Transverse colon (tissue), 4 donors: ENCODE data around the gene LRWD1. TPM values are rescaled to one million over a fixed set of nuclear protein-coding genes. Genes with fewer than 3 reads are reported as not detected.
"Not testable (repeated sequence)": the region's sequence is repeated elsewhere in the genome, so short reads cannot be mapped to it uniquely, and the experiment has no call there.

Source experiments
- DNase-seq: peaks from one replicate; pipeline ENCODE4 v3.0.0-alpha.2; 2019
- H3K27ac ChIP-seq, 4 donors: fragments of 200-600 bp; sonication (generic); 2 replicates each; pipeline ENCODE4 v1.5.1; 2016 to 2018; ENCODE audit warnings: inconsistent platforms in 4 of 4
- H3K27me3 ChIP-seq: fragments of 200-600 bp; sonication (generic); 2 replicates; pipeline ENCODE4 v1.5.1; 2017; ENCODE audit warnings: inconsistent platforms
- H3K36me3 ChIP-seq, 4 donors: fragments of 200-600 bp; sonication (generic); 2 replicates each; pipeline ENCODE4 v1.5.1; 2017 to 2019; ENCODE audit warnings: inconsistent platforms in 4 of 4
- H3K4me1 ChIP-seq, 4 donors: fragments of 200-600 bp; sonication (generic); 2 replicates each; pipeline ENCODE4 v1.5.1; 2017 to 2020; ENCODE audit warnings: inconsistent platforms in 4 of 4
- H3K4me3 ChIP-seq, 4 donors: fragments of 200-600 bp; sonication (generic); 1 replicate in 1 of 4; 2 replicates in 3 of 4; pipeline versions ENCODE4 v1.5.1 to v1.6.1; 2017 to 2019; ENCODE audit warnings: inconsistent platforms in 4 of 4
- H3K9me3 ChIP-seq, 2 donors: fragments of 200-600 bp; sonication (generic); 2 replicates each; pipeline ENCODE4 v1.5.1; 2017 to 2019; ENCODE audit warnings: inconsistent platforms in 2 of 2
- EP300 ChIP-seq: sonication (generic); formaldehyde crosslinking; IDR thresholded peaks from one replicate; pipeline ENCODE4 v1.6.1; 2017; ENCODE audit warnings: antibody characterized with exemption, low read depth
- POLR2A ChIP-seq: fragments of 450-650 bp; IDR thresholded peaks from one replicate; pipeline ENCODE4 v1.6.1; 2016; ENCODE audit warnings: antibody characterized with exemption, mild to moderate bottlenecking, moderate library complexity
- POLR2AphosphoS5 ChIP-seq, 3 donors: sonication (generic); formaldehyde crosslinking; IDR thresholded peaks; one replicate each; pipeline ENCODE4 v1.6.1; 2016; ENCODE audit warnings: antibody characterized with exemption in 3 of 3
- WGBS, 2 donors: methylation state at CpG; one replicate each; pipeline ENCODE4 v1.1.5; 2018; ENCODE audit warnings: low coverage in 1 of 2; 5-methylcytosine and 5-hydroxymethylcytosine counted together
- in situ Hi-C, 4 donors: fragments of 200-750 bp; cut with MboI; loops; one replicate each; pipeline versions ENCODE4 v1.15.0 to v1.15.1; 2017; ENCODE audit warnings: low sequenced_read_pairs in 3 of 4, low pct_ligation_motif_present in 1 of 4, low pct_unique_long_range_greater_than_20kb in 1 of 4
- intact Hi-C: fragments of 100-400 bp; cut with DNase I; formaldehyde crosslinking; loops from one replicate; pipeline ENCODE4 v1.15.1; 2023; ENCODE audit warnings: low total_unique reads
- total RNA-seq, 4 donors: library from RNA; depleted of rRNA; stranded (reverse); fragments of >200 nt; gene quantifications; one replicate each; pipeline ENCODE4 v1.1.0, GENCODE V29; 2016
- TF ChIP-seq, protein P1 (sequence below), 5 experiments: fragments of 200-600 bp in 3 of 5; fragments of 450-650 bp in 2 of 5; sonication (generic) in 3 of 5; IDR thresholded peaks; 1 replicate in 2 of 5; 2 replicates in 3 of 5; pipeline ENCODE4 v1.5.1; 2016 to 2017; ENCODE audit warnings: antibody characterized with exemption in 5 of 5, inconsistent platforms in 3 of 5, mild to moderate bottlenecking in 2 of 5, moderate library complexity in 1 of 5

Gene LRWD1
- total RNA-seq, 4 donors from 2014 or later, result 15.7 to 45.6 (median 18.4) TPM

DNA sequence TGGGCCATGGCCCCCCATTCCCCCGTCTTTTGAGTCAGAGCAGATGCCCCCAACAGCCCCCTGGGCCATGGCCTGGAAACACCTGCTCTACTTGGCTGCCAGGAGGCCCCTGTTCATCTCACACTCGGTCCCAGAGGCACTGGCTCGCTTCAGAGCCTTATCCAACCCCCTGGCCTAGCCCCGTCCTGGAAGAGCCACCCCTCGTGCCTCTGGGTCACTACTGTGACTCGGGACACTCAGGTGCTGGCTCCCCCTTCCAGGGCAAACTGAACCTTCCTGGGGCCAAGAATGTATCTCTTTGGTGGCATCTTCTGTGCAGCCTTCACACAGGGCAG lies 7.0 kb downstream of the LRWD1 start:
- H3K9me3 ChIP-seq, result no peaks in the 10 kb centered on the region
- no peak overlapping the region for H3K4me3 ChIP-seq
- H3K27ac ChIP-seq, result no peak overlapping the region
- whole genome bisulfite sequencing, 2 donors, result 88% methylated on average over 6 of the region's 6 CpGs; no CpG with 5 or more reads in 1 of the 2 donors
- H3K27me3 ChIP-seq, result no peaks in the 10 kb centered on the region
- intact Hi-C loops (no loop called here), in situ Hi-C loops (no loop called here)
- no peak for DNase-seq
- H3K4me1 ChIP-seq, result peaks cover 0 to 16% (median 10%) of the 10 kb centered on the region in 4 donors
- no peak for TF ChIP-seq EP300
- TF ChIP-seq POLR2A, result no peak
- TF ChIP-seq, protein P1, sequence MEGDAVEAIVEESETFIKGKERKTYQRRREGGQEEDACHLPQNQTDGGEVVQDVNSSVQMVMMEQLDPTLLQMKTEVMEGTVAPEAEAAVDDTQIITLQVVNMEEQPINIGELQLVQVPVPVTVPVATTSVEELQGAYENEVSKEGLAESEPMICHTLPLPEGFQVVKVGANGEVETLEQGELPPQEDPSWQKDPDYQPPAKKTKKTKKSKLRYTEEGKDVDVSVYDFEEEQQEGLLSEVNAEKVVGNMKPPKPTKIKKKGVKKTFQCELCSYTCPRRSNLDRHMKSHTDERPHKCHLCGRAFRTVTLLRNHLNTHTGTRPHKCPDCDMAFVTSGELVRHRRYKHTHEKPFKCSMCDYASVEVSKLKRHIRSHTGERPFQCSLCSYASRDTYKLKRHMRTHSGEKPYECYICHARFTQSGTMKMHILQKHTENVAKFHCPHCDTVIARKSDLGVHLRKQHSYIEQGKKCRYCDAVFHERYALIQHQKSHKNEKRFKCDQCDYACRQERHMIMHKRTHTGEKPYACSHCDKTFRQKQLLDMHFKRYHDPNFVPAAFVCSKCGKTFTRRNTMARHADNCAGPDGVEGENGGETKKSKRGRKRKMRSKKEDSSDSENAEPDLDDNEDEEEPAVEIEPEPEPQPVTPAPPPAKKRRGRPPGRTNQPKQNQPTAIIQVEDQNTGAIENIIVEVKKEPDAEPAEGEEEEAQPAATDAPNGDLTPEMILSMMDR (IDR thresholded peaks at IDR 0.05), result no peak
- peaks cover 0 to 7% (median 0%) of the 10 kb centered on the region in 4 donors for H3K36me3 ChIP-seq

GRCh38 chr7:102472126-102473041 lies 7.6 kb downstream of the LRWD1 start:
- Histone ChIP-seq H3K4me1 (peaks cover 0 to 14% (median 10%) of the 10 kb centered on the region in 4 donors), H3K4me3 (no peak overlapping the region), H3K36me3 (peaks cover 0 to 7% (median 0%) of the 10 kb centered on the region in 4 donors), H3K27me3 (no peaks in the 10 kb centered on the region), H3K27ac (no peak overlapping the region), H3K9me3 (no peaks in the 10 kb centered on the region)
- in situ Hi-C loops, result no loop called here
- no peak for DNase-seq
- TF ChIP-seq EP300, result no peak
- no peak for TF ChIP-seq POLR2A
- TF ChIP-seq POLR2AphosphoS5 (IDR thresholded peaks at IDR 0.05), result no peak
- intact Hi-C loops, result no loop called here
- 86% methylated on average over 31 of the region's 31 CpGs; no CpG with 5 or more reads in 1 of the 2 donors for WGBS, 2 donors

DNA sequence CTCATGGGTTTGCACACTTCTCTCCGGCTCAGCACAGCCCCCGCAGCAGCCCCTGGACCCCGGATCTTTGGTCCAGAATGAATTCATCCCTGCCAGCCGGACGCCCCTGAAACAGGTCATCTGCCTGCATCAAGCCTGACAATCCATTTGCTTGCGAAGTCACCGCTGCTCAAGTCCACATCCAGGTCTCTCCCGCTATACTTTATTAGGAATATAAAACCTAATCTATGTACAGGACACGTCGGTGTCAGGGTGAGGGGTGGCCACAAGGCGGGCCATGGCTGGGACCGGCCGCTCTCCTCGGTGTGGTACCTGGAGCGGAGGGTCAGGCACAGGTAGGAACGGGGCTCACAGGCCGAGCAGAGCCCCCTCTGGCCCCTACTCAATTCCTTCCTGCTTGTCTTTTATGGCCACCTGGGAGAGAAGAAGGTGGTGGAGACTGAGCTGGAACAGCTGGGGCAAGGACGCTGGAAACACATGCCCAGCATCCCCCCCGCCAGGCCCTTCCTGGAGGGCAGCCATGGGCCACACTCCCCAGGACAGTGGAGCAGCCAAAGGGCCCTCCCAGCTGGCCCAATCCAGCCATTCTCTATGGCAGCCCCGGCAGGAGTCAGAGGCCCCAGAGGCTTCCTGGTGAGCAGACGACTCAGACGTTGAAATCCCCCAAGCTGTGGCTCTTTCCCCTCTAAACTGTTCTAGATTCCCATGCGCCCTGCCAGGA lies 8.6 kb downstream of the LRWD1 start:
- in situ Hi-C loops (no loop called here), intact Hi-C loops (no loop called here)
- 82% methylated on average over 22 of the region's 23 CpGs; no CpG with 5 or more reads in 1 of the 2 donors for WGBS, 2 donors
- H3K4me3 ChIP-seq, result no peak overlapping the region
- H3K9me3 ChIP-seq, result no peaks in the 10 kb centered on the region
- no peaks in the 10 kb centered on the region for H3K27me3 ChIP-seq
- H3K27ac ChIP-seq, result no peak overlapping the region
- TF ChIP-seq, protein P1 (IDR thresholded peaks at IDR 0.05), result no peak
- TF ChIP-seq POLR2A, result no peak
- H3K4me1 ChIP-seq, result peaks cover 0 to 13% (median 10%) of the 10 kb centered on the region in 4 donors
- H3K36me3 ChIP-seq, result peaks cover 0 to 7% (median 0%) of the 10 kb centered on the region in 4 donors
- no peak for DNase-seq

DNA sequence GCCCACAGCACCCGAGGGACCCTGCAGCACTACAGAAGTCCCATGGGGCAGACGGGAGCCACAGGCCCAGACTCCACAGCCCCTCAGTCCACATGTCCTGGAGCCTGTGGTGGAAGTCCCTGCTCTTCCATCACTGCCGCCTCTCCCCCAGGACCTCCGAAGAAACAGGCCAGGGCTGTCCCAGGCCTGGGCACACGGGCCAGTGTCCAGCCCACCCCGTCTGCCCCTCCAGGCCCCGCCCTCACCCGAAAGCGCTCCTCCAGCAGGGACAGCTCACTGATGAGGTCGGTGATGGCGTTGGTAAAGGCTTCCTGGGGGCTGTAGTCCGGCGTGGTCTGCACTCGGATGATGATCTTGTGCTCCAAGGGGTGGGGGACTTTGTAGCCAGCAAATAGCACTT lies 9.3 kb downstream of the LRWD1 start:
- H3K9me3 ChIP-seq, H3K4me3 ChIP-seq, in situ Hi-C loops, DNase-seq, H3K36me3 ChIP-seq, intact Hi-C loops, H3K27ac ChIP-seq, H3K27me3 ChIP-seq: not testable (repeated sequence)
- H3K4me1 ChIP-seq, result peaks cover 0 to 13% (median 10%) of the 10 kb centered on the region in 4 donors
- WGBS, 2 donors, result 87% methylated on average over 6 of the region's 14 CpGs; no CpG with 5 or more reads in 1 of the 2 donors

DNA sequence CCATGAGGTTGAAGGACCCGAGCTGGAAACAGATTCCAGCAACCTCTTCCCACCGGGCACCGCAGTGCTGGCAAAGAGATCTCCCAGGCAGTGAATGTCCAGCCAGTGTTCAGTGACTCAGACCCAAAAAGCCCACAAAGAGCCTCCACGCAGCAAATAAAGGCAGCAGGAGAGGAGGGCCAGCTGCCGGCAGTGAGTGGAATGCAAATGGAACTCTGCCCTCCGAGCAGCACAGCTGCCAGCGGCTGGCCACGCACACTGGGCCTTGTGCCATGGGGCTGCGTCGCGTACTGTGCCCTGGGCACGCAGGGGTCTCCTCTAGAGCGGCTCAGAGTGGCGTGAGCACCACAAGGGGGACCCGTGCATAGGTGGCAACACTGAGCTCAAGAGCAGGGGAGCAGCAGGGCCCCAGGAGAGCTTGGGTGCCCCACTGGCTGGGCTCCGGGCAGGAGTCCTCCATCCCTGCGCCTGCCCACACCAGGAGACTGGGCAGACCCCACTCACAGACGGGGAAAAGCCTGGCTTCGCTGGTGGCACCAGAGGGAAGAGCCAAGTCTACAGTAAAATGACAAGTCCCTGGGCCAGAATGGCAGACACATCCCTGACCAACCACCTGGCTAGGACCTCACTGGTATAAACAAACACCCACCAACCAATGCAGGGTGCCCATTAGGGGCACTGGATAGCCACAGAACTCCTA lies 10.1 kb downstream of the LRWD1 start:
- DNase-seq, H3K27ac ChIP-seq, H3K4me3 ChIP-seq, H3K9me3 ChIP-seq, H3K36me3 ChIP-seq, H3K27me3 ChIP-seq, in situ Hi-C loops, intact Hi-C loops: not testable (repeated sequence)
- WGBS, 2 donors, result 100% methylated on average over 6 of the region's 19 CpGs; no CpG with 5 or more reads in 1 of the 2 donors
- peaks cover 0 to 10% (median 7%) of the 10 kb centered on the region in 4 donors for H3K4me1 ChIP-seq
